Activated T-helper 17 cell treated with anti-CD3 and anti-CD28 coated beads, Interleukin-2, amount 50 U/mL, for 72 hours (primary cell): ENCODE results near the gene ACADL. TPM values are rescaled to one million over a fixed set of nuclear protein-coding genes. Genes with fewer than 3 reads are reported as not detected.

Source experiments
- ATAC-seq: fragments of 150-1000 bp; cut with Tn5 transposase; replicated peaks from 2 replicates; pipeline ENCODE4 v1.10.0; 2021; ENCODE audit warnings: mild to moderate bottlenecking, moderate library complexity
- H3K27ac Mint-ChIP-seq: one replicate; pipeline ENCODE4 v1.8.0; 2022; ENCODE audit warnings: mixed read lengths
- H3K27me3 Mint-ChIP-seq: one replicate; pipeline ENCODE4 v1.8.0; 2022; ENCODE audit warnings: mixed read lengths
- H3K36me3 Mint-ChIP-seq: one replicate; pipeline ENCODE4 v1.8.0; 2022; ENCODE audit warnings: low read depth, mild to moderate bottlenecking, mixed read lengths
- H3K4me1 Mint-ChIP-seq: one replicate; pipeline ENCODE4 v1.8.0; 2022; ENCODE audit warnings: mixed read lengths
- H3K4me3 Mint-ChIP-seq: one replicate; pipeline ENCODE4 v1.8.0; 2022; ENCODE audit warnings: mild to moderate bottlenecking, mixed read lengths
- H3K9me3 Mint-ChIP-seq: one replicate; pipeline ENCODE4 v1.8.0; 2022; ENCODE audit warnings: mixed read lengths
- total RNA-seq, 2 donors: library from RNA; stranded (reverse); gene quantifications; one replicate each; pipeline ENCODE4 v1.2.3, GENCODE V29; 2022

Gene ACADL
- not detected for total RNA-seq

DNA sequence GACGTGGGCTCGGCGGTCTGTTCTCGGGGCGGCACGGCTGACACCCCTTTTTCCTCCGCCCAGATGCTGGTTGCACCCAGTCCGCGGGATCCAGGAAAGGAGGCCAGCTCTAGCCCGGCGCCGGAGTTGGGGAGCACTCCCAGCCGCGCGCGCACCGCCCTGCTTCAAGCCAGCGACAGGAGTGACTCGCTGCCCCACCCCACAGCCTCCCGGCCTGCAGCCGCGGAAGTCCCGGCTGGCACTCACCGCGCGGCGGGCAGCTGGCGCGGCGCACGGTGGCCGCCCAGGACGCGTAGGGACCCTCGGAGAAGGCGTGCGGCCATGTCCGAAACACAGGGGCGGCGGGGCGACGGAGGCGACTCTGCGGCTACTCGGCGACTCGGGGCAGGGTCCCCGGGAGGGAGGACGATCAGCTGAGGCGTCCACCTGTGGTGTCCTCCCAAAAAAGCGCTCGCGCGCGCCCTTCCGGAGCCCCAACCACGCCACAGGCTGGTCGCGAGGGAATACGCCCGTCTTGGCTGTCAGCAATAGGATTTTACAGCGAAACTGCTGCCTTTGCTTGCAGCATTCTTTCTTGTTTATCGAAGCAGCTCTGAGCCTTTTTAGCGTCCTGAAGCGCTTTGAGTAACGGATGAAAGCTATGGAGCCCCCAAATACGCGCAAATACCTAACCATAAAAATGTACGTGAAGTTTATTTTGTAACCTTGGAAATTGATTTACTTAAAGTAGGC lies at the start of gene ACADL:
Gene ACADL (minus strand): TSS at position 507 of the 732 bp plus-strand sequence. CDS start 184 bp downstream, at position 323.
- Mint-ChIP-seq H3K27me3 (peaks cover 56% of the 10 kb centered on the region), H3K4me3 (peak within 1 kb of the TSS; percentile 5)
- ATAC-seq, result peak; percentile 39

DNA sequence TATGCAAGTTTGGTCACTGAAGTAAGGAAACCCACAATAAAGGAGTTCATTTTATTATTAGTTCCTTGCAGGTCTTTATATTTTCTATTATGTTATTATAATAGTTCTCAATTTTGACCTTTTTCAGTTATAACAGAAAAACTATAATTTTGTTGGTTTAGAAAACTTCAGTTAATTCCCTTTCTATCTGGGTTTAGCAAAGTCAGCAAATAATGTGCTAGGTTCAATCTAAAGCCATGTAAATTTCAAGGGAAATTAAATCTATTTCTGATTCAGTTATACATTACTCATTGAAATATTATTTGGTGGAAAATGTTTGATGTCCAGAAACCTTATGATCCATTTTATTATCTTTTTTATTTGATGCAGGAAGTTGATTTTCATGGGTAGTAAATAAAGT lies 46.1 kb upstream of the ACADL start:
- no peaks in the 10 kb centered on the region for H3K9me3 Mint-ChIP-seq
- H3K27me3 Mint-ChIP-seq, result no peaks in the 10 kb centered on the region
- H3K4me3 Mint-ChIP-seq, result no peak overlapping the region
- no peaks in the 10 kb centered on the region for H3K4me1 Mint-ChIP-seq
- no peak for ATAC-seq
- no peaks in the 10 kb centered on the region for H3K36me3 Mint-ChIP-seq
- no peak overlapping the region for H3K27ac Mint-ChIP-seq

More for the DNA sequence above, at the start of gene ACADL:
- H3K4me1 Mint-ChIP-seq, result no peaks in the 10 kb centered on the region
- no peaks in the 10 kb centered on the region for H3K36me3 Mint-ChIP-seq
- H3K27ac Mint-ChIP-seq, result no peak within 1 kb of the TSS
- no peaks in the 10 kb centered on the region for H3K9me3 Mint-ChIP-seq

DNA sequence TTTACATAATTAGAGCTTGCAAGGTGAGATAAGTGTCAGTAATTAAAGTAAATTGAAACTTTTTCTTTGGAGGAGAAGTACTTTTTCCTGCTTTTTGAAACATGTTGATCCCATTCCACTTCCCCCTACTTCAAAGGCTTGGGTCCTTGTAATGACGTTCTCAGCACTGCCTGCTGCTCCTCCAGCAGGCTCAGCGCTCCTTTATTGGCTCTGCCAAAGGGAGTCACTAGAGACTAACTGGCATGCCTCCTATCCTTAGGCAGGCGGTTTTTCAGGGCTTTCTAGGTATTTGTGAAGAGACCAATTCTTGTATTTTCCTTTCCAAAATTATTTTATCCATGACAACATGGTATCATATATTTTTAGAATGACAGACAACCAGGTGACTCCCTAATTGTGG lies 43.9 kb upstream of the ACADL start:
- H3K27me3 Mint-ChIP-seq, result no peaks in the 10 kb centered on the region
- no peak for ATAC-seq
- no peak overlapping the region for H3K27ac Mint-ChIP-seq
- no peaks in the 10 kb centered on the region for H3K36me3 Mint-ChIP-seq
- H3K4me1 Mint-ChIP-seq, result no peaks in the 10 kb centered on the region
- H3K4me3 Mint-ChIP-seq, result no peak overlapping the region
- H3K9me3 Mint-ChIP-seq, result no peaks in the 10 kb centered on the region

DNA sequence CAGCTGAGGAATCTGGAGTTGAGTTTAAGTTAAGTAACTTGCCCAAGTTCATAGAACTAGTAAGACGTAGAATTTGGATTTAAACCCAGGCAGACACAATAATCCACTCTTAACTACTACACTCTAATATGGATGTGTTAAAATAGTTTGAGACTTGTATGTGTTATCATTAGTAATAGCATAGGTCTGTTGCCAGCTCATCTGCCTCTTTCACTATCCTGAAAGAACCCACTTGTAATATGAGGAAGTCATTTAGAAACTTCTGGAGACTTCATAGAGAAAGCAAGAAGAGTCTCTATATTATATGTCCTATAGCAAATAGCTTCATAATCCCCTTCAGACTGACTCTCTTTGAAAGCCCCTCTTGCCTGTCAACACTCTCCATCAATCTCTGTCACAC lies 43.0 kb upstream of the ACADL start:
- ATAC-seq, result no peak
- no peaks in the 10 kb centered on the region for H3K27me3 Mint-ChIP-seq
- H3K4me3 Mint-ChIP-seq, result no peak overlapping the region
- no peaks in the 10 kb centered on the region for H3K36me3 Mint-ChIP-seq
- no peaks in the 10 kb centered on the region for H3K9me3 Mint-ChIP-seq
- no peaks in the 10 kb centered on the region for H3K4me1 Mint-ChIP-seq
- no peak overlapping the region for H3K27ac Mint-ChIP-seq

DNA sequence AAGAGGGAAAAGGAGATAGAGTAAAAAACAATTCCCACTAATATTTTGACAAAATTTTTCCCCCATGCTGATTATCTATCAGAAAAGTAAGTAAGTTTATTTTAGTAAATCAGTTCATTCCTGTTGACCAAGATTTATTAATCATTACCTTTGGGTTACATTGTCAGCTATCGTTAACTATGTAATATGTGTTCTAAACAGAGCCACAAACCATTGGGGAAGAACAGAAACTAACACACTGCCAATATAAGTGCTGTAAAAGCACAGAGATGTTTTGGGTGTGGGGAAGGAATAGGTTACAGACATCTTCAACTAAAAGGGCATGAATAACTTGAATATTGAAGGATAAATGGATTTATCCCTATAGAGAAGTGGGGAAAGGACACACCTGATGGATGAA lies 42.5 kb upstream of the ACADL start:
- Mint-ChIP-seq H3K27me3 (no peaks in the 10 kb centered on the region), H3K27ac (no peak overlapping the region), H3K4me3 (no peak overlapping the region), H3K36me3 (no peaks in the 10 kb centered on the region), H3K9me3 (no peaks in the 10 kb centered on the region), H3K4me1 (no peaks in the 10 kb centered on the region)
- no peak for ATAC-seq

DNA sequence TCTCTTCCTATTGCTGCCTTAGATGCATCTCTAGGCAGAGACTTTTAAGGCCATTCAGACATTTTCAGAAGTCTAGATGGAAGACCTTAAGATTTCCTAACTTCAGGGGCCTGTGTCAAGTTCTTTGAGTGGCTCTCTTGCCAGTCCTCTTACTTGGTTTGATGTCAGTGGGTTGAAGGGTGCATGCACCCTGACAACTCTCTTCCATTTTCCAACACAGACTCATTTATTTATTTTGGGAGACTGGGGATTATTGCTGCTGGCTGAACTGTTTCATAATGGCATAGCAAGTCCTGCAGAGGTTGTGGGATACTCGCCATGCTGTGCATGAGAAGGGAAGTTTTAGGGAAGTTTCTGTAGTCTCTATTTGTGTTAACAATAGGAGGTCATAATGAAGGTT lies 39.0 kb upstream of the ACADL start:
- Mint-ChIP-seq H3K27me3 (no peaks in the 10 kb centered on the region), H3K9me3 (no peaks in the 10 kb centered on the region), H3K4me1 (no peaks in the 10 kb centered on the region), H3K36me3 (no peaks in the 10 kb centered on the region), H3K4me3 (no peak overlapping the region), H3K27ac (no peak overlapping the region)
- no peak for ATAC-seq

DNA sequence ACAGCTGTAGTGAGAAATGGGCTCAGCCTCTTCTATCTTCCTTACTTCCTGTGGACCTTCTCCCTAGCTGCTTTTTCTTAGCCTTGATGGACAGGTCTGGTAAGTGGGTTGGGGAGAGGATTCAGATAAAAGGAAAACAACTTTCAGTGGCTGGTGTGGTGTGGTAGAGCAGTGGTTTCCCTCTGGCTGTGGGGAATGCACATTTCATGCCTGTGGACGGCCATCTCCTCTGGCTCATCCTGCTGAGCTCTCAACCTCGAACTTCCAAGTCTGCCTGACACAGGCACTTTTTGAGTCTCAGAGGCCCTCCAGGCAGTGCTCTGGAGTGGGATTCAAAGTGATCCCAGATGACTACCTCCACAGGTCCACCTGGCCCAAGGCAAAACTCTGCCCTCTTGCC lies 38.6 kb upstream of the ACADL start:
- ATAC-seq, result no peak
- Mint-ChIP-seq H3K27me3 (no peaks in the 10 kb centered on the region), H3K4me1 (no peaks in the 10 kb centered on the region), H3K9me3 (no peaks in the 10 kb centered on the region), H3K27ac (no peak overlapping the region), H3K4me3 (no peak overlapping the region), H3K36me3 (no peaks in the 10 kb centered on the region)

DNA sequence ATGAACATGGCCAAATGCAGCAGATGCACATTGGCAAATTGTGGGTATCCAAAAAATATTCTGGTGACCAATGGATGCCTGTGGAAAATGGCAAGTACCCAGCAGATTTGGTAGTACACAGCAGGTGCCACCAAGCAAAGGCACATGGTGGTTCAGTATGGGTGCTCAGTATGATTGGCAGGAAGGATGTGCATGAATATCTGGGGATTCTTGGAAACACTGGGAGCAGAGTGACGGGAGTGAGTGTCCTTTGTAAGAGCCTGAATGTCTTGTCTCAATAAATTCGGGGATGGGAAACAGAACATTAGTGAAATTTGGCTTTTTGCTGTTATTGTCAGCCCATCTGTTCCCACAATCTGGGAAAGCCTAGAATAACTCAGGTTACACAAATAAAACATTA lies 36.8 kb upstream of the ACADL start:
- H3K9me3 Mint-ChIP-seq, result no peaks in the 10 kb centered on the region
- no peak for ATAC-seq
- no peak overlapping the region for H3K4me3 Mint-ChIP-seq
- H3K27ac Mint-ChIP-seq, result no peak overlapping the region
- no peaks in the 10 kb centered on the region for H3K36me3 Mint-ChIP-seq
- no peaks in the 10 kb centered on the region for H3K27me3 Mint-ChIP-seq
- no peaks in the 10 kb centered on the region for H3K4me1 Mint-ChIP-seq

DNA sequence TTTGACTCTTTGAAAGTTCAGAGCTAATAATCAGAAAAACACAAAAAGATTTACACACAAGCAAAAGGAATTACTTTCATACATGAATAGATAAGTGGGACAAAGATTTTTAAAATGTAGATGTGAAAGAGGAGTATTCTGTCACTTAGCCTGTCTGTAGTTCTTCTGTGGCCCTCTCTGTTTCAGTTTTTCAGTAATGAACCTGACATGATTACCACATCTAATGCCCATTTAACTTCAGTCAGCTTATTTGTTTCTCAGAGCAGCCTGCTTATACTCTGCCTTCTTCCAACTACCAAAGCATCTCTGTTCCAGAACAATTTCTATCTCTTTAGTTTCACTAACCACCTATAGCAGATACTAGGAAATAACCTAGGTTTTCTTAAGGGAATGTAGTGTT lies 34.4 kb upstream of the ACADL start:
- Mint-ChIP-seq H3K27ac (no peak overlapping the region), H3K36me3 (no peaks in the 10 kb centered on the region), H3K4me1 (no peaks in the 10 kb centered on the region), H3K27me3 (no peaks in the 10 kb centered on the region), H3K4me3 (no peak overlapping the region), H3K9me3 (no peaks in the 10 kb centered on the region)
- ATAC-seq, result no peak

DNA sequence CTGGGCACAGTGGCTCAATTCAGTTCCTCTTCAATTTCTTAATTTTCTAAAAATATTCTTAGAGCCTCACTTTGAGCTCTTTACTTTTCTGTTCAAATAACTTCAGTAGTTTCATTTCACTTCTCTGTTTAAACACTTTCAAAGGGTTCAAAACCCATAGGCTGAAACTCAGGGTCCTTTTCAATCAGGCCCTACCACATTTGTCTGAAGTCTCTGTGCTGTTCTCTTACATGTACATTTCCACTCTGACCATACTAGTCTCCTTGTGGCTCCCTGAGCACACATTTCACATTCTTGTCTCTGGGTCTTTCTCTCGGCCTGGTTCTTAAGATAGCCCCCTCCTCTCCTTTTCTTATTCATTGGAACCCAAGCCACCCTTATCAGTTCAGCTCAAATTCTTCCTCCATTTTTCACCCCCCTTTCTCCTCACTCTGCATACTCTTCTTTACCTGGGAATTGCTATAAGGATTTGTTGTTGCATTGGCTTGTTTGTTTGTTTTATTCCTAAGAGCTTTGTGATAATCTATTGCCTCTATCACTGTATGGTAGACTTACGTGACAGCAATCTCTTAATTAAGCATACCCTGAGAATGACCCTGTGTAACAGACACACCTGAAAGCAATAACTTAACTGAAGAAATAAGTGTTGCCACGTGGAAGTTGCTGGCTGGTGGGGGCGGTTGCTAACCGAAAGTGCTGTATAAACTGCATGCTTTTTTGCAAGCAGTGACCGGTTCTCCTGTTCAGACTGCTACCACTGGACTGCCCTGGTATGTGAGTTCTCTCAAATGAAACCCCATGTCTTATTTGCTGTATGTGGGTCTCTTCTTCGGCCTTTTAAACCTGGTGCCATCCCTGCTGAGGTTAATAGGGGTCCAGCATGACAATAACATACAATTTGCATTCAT lies 27.7 kb upstream of the ACADL start:
- H3K27me3 Mint-ChIP-seq, result peaks cover 3% of the 10 kb centered on the region
- no peaks in the 10 kb centered on the region for H3K9me3 Mint-ChIP-seq
- H3K36me3 Mint-ChIP-seq, result no peaks in the 10 kb centered on the region
- H3K4me1 Mint-ChIP-seq, result no peaks in the 10 kb centered on the region
- no peak overlapping the region for H3K27ac Mint-ChIP-seq
- H3K4me3 Mint-ChIP-seq, result no peak overlapping the region
- no peak for ATAC-seq

DNA sequence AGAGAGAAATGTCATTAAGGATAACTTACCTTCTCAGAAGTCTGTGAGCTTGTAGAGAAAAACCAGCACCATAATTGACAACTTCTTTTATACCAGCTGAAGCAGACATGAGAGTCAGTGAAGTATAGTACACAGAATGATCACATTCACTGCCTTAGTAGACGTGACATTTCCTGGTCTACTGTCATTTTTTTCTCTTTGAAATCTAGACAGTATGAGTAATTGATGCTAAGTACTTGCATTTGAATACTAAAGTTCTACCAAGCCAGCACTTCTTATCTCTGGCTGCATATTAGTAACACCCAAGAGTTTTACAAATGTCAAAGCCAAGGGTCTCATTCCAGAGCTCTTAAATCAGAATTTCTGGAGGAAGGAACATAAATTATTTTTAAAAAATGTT lies 25.4 kb upstream of the ACADL start:
- Mint-ChIP-seq H3K4me3 (no peak overlapping the region), H3K27ac (no peak overlapping the region), H3K27me3 (peaks cover 7% of the 10 kb centered on the region), H3K4me1 (no peaks in the 10 kb centered on the region), H3K9me3 (no peaks in the 10 kb centered on the region), H3K36me3 (no peaks in the 10 kb centered on the region)
- no peak for ATAC-seq

DNA sequence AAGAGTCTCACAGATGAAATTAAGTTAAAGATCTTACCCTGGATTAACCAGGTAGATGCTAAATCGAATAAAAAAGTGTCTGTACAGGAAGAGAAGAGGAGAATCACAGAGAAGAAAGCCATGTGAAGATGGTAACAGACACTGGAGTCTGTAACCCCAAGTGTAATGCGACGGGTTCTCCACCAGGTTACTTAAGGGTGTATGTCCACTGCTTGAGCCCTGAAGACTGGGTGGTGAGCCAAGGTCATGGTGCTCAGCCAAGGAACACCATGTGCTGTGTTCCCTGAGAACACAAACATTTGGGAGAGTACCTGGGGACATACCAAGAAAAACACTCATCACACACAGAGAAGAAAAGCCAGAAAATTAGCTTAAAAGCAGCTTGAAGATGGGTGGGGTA lies 8.2 kb upstream of the ACADL start:
- H3K4me1 Mint-ChIP-seq, result no peaks in the 10 kb centered on the region

DNA sequence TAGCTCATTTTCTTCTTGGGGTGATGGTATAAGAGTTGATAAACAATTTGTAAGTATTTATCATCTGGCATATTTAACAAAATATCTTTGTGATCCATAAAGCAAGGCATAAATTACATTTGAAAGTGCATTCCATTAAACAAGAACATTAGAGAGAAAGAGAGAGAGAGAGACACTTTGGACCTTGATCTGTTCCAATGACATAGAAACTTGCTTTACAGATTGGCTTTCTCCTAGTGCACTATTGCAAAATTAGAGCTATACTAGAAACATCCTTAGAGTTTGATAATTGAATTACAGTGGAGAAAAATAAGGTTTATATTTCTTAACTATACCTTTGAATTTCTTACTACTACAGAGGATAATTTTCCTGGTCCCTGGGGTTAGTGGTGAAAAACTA lies 5.7 kb upstream of the ACADL start:
- no peak for ATAC-seq
- no peak overlapping the region for H3K27ac Mint-ChIP-seq
- H3K36me3 Mint-ChIP-seq, result no peaks in the 10 kb centered on the region
- no peaks in the 10 kb centered on the region for H3K4me1 Mint-ChIP-seq
- H3K27me3 Mint-ChIP-seq, result peaks cover 30% of the 10 kb centered on the region
- no peaks in the 10 kb centered on the region for H3K9me3 Mint-ChIP-seq
- H3K4me3 Mint-ChIP-seq, result no peak overlapping the region

More for the DNA sequence above, 8.2 kb upstream of the ACADL start:
- H3K4me3 Mint-ChIP-seq, result no peak overlapping the region
- ATAC-seq, result no peak
- no peaks in the 10 kb centered on the region for H3K9me3 Mint-ChIP-seq
- no peaks in the 10 kb centered on the region for H3K36me3 Mint-ChIP-seq
- peaks cover 21% of the 10 kb centered on the region for H3K27me3 Mint-ChIP-seq
- H3K27ac Mint-ChIP-seq, result no peak overlapping the region

DNA sequence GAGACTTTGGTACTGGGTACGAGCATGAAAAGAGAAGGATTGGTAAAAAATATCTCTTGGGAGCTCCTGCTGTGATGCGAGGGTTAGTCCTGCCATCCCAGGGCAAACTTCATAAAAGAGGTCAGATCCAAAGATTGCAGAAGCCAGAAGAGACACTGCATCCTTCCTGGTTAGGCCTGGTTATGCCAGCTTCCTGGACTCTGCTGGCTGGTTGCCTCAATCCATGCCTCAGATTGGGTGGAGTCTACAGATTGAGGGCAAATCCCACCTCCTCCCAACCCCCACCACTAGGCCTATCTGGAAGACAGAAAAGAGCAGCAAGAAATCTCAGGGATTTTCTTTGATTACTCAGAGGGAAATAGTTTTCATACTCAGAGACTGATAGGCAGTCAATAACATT lies 5.3 kb upstream of the ACADL start:
- Mint-ChIP-seq H3K27ac (no peak overlapping the region), H3K4me3 (no peak overlapping the region), H3K4me1 (no peaks in the 10 kb centered on the region), H3K9me3 (no peaks in the 10 kb centered on the region), H3K36me3 (no peaks in the 10 kb centered on the region), H3K27me3 (peaks cover 35% of the 10 kb centered on the region)
- ATAC-seq, result no peak

DNA sequence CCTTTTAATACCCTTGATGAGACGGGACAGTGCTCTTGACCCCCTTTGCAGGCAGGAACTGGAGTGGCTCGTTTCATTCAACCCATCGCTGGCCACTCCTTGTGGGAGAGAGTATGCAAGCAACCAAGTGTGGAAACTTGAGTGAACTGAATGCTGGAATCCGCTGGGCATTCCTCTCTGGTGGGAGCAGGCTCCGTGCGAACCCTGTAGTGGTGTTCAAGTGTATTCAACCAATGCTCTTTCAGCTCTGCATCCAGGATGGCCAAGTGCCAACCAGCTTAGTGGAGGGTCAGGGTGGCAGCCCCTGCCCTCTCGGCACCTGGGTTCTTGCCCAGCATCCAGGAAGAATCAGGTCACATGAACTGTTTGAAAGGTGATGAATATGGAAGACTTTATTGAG lies 3.3 kb upstream of the ACADL start:
- Mint-ChIP-seq H3K27ac (no peak overlapping the region), H3K27me3 (peaks cover 44% of the 10 kb centered on the region), H3K36me3 (no peaks in the 10 kb centered on the region), H3K9me3 (no peaks in the 10 kb centered on the region), H3K4me1 (no peaks in the 10 kb centered on the region), H3K4me3 (no peak overlapping the region)
- no peak for ATAC-seq
